Measurements from ENCODE around the gene CTNNA3. TPM values are rescaled to one million over a fixed set of nuclear protein-coding genes. Genes with fewer than 3 reads are reported as not detected.

Gene CTNNA3
- total RNA-seq, 1 experiment from 2014 or later = 0.85 TPM

GRCh38 chr10:65891073-65891981 lies 1804.7 kb downstream of the CTNNA3 start:
- no peaks in the 10 kb centered on the region for H3K27me3 ChIP-seq (ENCODE audit: control insufficient read depth, insufficient read depth, low read length)
- H3K36me3 ChIP-seq (ENCODE audit: control insufficient read depth, insufficient read depth, low read length) = no peaks in the 10 kb centered on the region
- no peaks in the 10 kb centered on the region for H3K9me3 ChIP-seq (ENCODE audit: control insufficient read depth, insufficient read depth, low read depth, low read length)
- H3K4me1 ChIP-seq (ENCODE audit: control insufficient read depth, insufficient read depth, low read length) = no peaks in the 10 kb centered on the region
- CTCF ChIA-PET = no interaction called here
- in situ Hi-C loops (cut with HindIII; ENCODE audit: low pct_unique_long_range_greater_than_20kb, low sequenced_read_pairs) = no loop called here
- H3K27ac ChIP-seq (ENCODE audit: low read length) = peak overlapping the region; percentile 29; the same call in 1 of the 2 replicates
- intact Hi-C loops (cut with micrococcal nuclease; ENCODE audit: unreplicated experiment) = no loop called here
- no peak for TF ChIP-seq CTCF (IDR thresholded peaks at IDR 0.05)
- peak; percentile 79 for TF ChIP-seq TCF7L2 (IDR thresholded peaks at IDR 0.05; ENCODE audit: low read depth, low read length)
- no peak overlapping the region for H3K4me3 ChIP-seq (ENCODE audit: low read depth in 2 of 2, low read length in 2 of 2)
- ATAC-seq (peak; percentile 78), DNase-seq (ENCODE audit: low read depth, low spot score) (no peak)
- no TSS peak for BruUV-seq (replicated peaks)
- POLR2A ChIA-PET = no interaction called here

DNA sequence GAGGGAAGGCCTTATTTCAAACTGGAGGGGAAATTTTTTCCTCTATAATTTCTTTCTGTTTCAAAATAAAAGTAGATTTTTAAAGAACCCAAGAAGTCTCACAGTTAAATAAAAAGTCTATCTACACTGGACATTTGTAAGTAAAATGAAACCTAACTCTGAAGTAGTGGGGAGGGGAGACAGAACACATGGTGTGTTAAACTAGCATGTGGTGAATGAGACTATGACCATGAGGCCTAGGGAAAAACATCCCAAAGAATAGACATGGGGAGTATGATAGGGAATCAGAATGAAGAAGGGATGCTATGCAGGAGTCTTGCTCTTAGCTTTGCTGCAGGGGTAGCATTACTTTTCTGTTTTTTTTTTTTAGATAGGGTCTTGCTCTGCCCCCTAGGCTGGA lies 1831.5 kb downstream of the CTNNA3 start:
- POLR2A ChIA-PET = no interaction called here
- no TSS peak for BruUV-seq (replicated peaks)
- in situ Hi-C loops (cut with HindIII; ENCODE audit: low pct_unique_long_range_greater_than_20kb, low sequenced_read_pairs) (no loop called here), intact Hi-C loops (cut with micrococcal nuclease; ENCODE audit: unreplicated experiment) (no loop called here)
- ATAC-seq (no peak), DNase-seq (ENCODE audit: low read depth, low spot score) (no peak)
- no peak for TF ChIP-seq SIN3A (IDR thresholded peaks at IDR 0.05; ENCODE audit: borderline replicate concordance, insufficient read depth, low read depth, low read length)
- TF ChIP-seq, protein P1, sequence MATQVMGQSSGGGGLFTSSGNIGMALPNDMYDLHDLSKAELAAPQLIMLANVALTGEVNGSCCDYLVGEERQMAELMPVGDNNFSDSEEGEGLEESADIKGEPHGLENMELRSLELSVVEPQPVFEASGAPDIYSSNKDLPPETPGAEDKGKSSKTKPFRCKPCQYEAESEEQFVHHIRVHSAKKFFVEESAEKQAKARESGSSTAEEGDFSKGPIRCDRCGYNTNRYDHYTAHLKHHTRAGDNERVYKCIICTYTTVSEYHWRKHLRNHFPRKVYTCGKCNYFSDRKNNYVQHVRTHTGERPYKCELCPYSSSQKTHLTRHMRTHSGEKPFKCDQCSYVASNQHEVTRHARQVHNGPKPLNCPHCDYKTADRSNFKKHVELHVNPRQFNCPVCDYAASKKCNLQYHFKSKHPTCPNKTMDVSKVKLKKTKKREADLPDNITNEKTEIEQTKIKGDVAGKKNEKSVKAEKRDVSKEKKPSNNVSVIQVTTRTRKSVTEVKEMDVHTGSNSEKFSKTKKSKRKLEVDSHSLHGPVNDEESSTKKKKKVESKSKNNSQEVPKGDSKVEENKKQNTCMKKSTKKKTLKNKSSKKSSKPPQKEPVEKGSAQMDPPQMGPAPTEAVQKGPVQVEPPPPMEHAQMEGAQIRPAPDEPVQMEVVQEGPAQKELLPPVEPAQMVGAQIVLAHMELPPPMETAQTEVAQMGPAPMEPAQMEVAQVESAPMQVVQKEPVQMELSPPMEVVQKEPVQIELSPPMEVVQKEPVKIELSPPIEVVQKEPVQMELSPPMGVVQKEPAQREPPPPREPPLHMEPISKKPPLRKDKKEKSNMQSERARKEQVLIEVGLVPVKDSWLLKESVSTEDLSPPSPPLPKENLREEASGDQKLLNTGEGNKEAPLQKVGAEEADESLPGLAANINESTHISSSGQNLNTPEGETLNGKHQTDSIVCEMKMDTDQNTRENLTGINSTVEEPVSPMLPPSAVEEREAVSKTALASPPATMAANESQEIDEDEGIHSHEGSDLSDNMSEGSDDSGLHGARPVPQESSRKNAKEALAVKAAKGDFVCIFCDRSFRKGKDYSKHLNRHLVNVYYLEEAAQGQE (IDR thresholded peaks at IDR 0.05; ENCODE audit: insufficient read depth in 1 of 2, low read depth in 2 of 2, low read length in 1 of 2) = no peak
- TF ChIP-seq CTCF (IDR thresholded peaks at IDR 0.05) = no peak
- TF ChIP-seq TCF7L2 (IDR thresholded peaks at IDR 0.05; ENCODE audit: low read depth, low read length) = no peak
- TF ChIP-seq POLR2AphosphoS5 (IDR thresholded peaks at IDR 0.05; ENCODE audit: low read depth, low read length) = no peak
- no peak overlapping the region for H3K27ac ChIP-seq (ENCODE audit: low read length)
- no peaks in the 10 kb centered on the region for H3K36me3 ChIP-seq (ENCODE audit: control insufficient read depth, insufficient read depth, low read length)
- no peaks in the 10 kb centered on the region for H3K27me3 ChIP-seq (ENCODE audit: control insufficient read depth, insufficient read depth, low read length)
- no peaks in the 10 kb centered on the region for H3K4me1 ChIP-seq (ENCODE audit: control insufficient read depth, insufficient read depth, low read length)
- no peaks in the 10 kb centered on the region for H3K9me3 ChIP-seq (ENCODE audit: control insufficient read depth, insufficient read depth, low read depth, low read length)
- CTCF ChIA-PET = no interaction called here
- H3K4me3 ChIP-seq (ENCODE audit: low read depth in 2 of 2, low read length in 2 of 2) = no peak overlapping the region
